ENCODE results near the gene KDR.

DNA sequence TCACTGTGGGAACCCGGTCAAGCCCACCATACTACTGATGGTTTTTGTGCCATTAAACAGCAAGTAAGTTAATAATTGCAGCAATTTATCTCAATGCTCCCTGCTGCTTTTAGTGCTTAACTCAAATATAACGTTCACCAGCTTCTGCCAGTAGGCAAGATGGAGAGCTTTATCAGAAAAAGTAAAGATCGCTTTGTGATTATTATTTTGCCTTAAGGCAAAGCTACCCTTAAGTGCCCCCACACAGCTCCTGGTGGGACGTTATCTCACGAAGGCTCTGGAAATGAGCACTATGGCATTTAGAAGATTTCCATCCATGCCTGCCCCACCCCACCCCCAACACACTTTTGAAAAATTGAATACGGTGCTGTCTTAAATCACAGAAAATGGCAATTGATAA, 59.4 kb downstream of the KDR start:
- TF ChIP-seq, protein P1, sequence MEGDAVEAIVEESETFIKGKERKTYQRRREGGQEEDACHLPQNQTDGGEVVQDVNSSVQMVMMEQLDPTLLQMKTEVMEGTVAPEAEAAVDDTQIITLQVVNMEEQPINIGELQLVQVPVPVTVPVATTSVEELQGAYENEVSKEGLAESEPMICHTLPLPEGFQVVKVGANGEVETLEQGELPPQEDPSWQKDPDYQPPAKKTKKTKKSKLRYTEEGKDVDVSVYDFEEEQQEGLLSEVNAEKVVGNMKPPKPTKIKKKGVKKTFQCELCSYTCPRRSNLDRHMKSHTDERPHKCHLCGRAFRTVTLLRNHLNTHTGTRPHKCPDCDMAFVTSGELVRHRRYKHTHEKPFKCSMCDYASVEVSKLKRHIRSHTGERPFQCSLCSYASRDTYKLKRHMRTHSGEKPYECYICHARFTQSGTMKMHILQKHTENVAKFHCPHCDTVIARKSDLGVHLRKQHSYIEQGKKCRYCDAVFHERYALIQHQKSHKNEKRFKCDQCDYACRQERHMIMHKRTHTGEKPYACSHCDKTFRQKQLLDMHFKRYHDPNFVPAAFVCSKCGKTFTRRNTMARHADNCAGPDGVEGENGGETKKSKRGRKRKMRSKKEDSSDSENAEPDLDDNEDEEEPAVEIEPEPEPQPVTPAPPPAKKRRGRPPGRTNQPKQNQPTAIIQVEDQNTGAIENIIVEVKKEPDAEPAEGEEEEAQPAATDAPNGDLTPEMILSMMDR (IDR thresholded peaks at IDR 0.05): no peak
- TF ChIP-seq POLR2AphosphoS5 (IDR thresholded peaks at IDR 0.05) (no peak), POLR2A (IDR thresholded peaks at IDR 0.05) (no peak), EP300 (IDR thresholded peaks at IDR 0.05) (no peak)

All from suprapubic skin (tissue), 4 donors.